ENCODE measurements around the gene FAM47E.

DNA sequence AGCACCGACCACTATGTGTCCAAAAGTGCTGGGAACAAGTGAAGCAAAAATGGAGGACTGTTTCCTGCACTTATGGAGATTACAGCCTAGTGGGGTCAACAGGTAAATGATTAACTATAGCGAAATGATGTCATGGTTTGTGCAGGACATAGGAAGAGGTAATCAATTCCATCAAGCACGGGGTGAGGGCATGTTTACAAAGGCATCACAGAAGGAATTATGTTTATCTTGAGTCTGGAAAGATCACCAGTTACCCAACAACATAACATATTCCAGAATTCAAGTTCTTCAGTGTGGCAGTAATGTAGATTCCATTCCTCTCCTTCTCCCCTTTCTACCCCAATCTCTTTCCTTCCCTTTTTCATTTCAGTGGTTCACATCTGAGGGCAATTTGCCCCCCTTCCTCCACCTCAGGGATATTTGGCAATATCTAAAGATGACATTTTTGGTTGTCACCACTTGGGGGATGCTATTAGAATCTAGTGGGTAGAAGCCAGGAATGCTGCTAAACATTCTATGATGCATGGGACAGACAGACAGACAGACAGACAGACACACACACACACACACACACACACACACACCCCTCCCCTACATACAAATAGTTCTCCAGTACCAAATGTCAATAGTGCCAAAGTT, 24.1 kb downstream of the FAM47E start:
- TF ChIP-seq, protein P1, sequence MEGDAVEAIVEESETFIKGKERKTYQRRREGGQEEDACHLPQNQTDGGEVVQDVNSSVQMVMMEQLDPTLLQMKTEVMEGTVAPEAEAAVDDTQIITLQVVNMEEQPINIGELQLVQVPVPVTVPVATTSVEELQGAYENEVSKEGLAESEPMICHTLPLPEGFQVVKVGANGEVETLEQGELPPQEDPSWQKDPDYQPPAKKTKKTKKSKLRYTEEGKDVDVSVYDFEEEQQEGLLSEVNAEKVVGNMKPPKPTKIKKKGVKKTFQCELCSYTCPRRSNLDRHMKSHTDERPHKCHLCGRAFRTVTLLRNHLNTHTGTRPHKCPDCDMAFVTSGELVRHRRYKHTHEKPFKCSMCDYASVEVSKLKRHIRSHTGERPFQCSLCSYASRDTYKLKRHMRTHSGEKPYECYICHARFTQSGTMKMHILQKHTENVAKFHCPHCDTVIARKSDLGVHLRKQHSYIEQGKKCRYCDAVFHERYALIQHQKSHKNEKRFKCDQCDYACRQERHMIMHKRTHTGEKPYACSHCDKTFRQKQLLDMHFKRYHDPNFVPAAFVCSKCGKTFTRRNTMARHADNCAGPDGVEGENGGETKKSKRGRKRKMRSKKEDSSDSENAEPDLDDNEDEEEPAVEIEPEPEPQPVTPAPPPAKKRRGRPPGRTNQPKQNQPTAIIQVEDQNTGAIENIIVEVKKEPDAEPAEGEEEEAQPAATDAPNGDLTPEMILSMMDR (IDR thresholded peaks at IDR 0.05) = no peak
- TF ChIP-seq EZH2 (IDR thresholded peaks at IDR 0.05) = no peak
- no peak for TF ChIP-seq EZH2phosphoT487 (IDR thresholded peaks at IDR 0.05)
